GM12878 (cell line): Measurements from ENCODE around the gene ZSCAN9. TPM values are rescaled to one million over a fixed set of nuclear protein-coding genes. Genes with fewer than 3 reads are reported as not detected.

ENCODE experiments used
- ATAC-seq: fragments of 200-7000 bp; cut with Tn5 transposase; 3 replicates; pipeline ENCODE4 v1.9.1; 2020; ENCODE audit warnings: mild to moderate bottlenecking, moderate library complexity
- BruUV-seq: library from RNA; stranded (reverse); fragments of 400-500 nt; replicated peaks from 2 replicates; lab custom pipeline; 2021; lab: Mats Ljungman, UMichigan
- CTCF ChIA-PET: fragments of 300-600 bp; sonication (Branson Sonifier 250); formaldehyde crosslinking; extraction: SDS; loops from one replicate; lab custom pipeline; 2021; ENCODE audit warnings: inconsistent platforms; lab: Yijun Ruan, JAX
- POLR2A ChIA-PET: fragments of 350-600 bp; formaldehyde crosslinking; extraction: SDS; loops from one replicate; lab custom pipeline; 2021; ENCODE audit warnings: inconsistent platforms; lab: Charles Lee
- RAD21 ChIA-PET: fragments of 300-600 bp; sonication (Branson Sonifier 250); formaldehyde crosslinking; loops from one replicate; lab custom pipeline; 2023; ENCODE audit warnings: antibody characterized with exemption; ENCODE audit not compliant: unreplicated experiment; lab: Charles Lee
- SMC1A ChIA-PET: fragments of 300-600 bp; sonication (Branson Sonifier 250); formaldehyde crosslinking; loops from one replicate; lab custom pipeline; 2023; ENCODE audit not compliant: unreplicated experiment, uncharacterized antibody; lab: Charles Lee
- DNase-seq: peaks from one replicate; pipeline ENCODE4 v3.0.0-alpha.2; 2011; ENCODE audit warnings: low read depth, low spot score
- FAIRE-seq: peaks from 3 replicates; lab custom pipeline; 2011; peaks lifted over from hg19 to GRCh38; lab: Jason Lieb, UNC
- H2AFZ ChIP-seq: 2 replicates; pipeline ENCODE4 v1.6.0; 2011; ENCODE audit warnings: low read depth, low read length, control low read depth; ENCODE audit not compliant: control insufficient read depth
- H3K27ac ChIP-seq: 2 replicates; pipeline ENCODE4 v1.5.1; 2011; ENCODE audit warnings: control low read depth; ENCODE audit not compliant: control insufficient read depth, insufficient read depth
- H3K27me3 ChIP-seq, 2 experiments: replicated peaks in 1 of 2; 2 replicates each; pipeline versions ENCODE4 v1.6.0 to v1.6.1; 2011; ENCODE audit warnings: low read length in 1 of 2; ENCODE audit not compliant: control insufficient read depth in 2 of 2, insufficient read depth in 2 of 2
- H3K36me3 ChIP-seq, 2 experiments: 2 replicates each; pipeline ENCODE4 v1.5.1; 2011; ENCODE audit warnings: low read length in 1 of 2; ENCODE audit not compliant: control insufficient read depth in 2 of 2, insufficient read depth in 2 of 2
- H3K4me1 ChIP-seq: 2 replicates; pipeline ENCODE4 v1.6.1; 2011; ENCODE audit warnings: mild to moderate bottlenecking, low read length, moderate library complexity, mixed read lengths; ENCODE audit not compliant: control insufficient read depth, insufficient read depth
- H3K4me2 ChIP-seq: 2 replicates; pipeline ENCODE4 v1.6.0; 2011; ENCODE audit warnings: control low read depth; ENCODE audit not compliant: control insufficient read depth, insufficient read depth
- H3K4me3 ChIP-seq: fragments of 200-600 bp; sonication (generic); 2 replicates; pipeline ENCODE4 v1.5.1; 2016
- H3K79me2 ChIP-seq: 2 replicates; pipeline ENCODE4 v1.6.0; 2011; ENCODE audit warnings: low read length; ENCODE audit not compliant: control insufficient read depth, insufficient read depth
- H3K9ac ChIP-seq: 2 replicates; pipeline ENCODE4 v1.8.0; 2011; ENCODE audit warnings: low read length, control low read depth, mixed read lengths; ENCODE audit not compliant: control insufficient read depth, insufficient read depth
- H3K9me3 ChIP-seq: replicated peaks from 3 replicates; pipeline ENCODE4 v1.5.1; 2011; ENCODE audit warnings: mild to moderate bottlenecking, low read length; ENCODE audit not compliant: control insufficient read depth, insufficient read depth
- H4K20me1 ChIP-seq: 2 replicates; pipeline ENCODE4 v1.6.0; 2011; ENCODE audit not compliant: control insufficient read depth, insufficient read depth
- IKZF2 ChIP-seq, 2 experiments: fragments of 450-650 bp; IDR thresholded peaks; 2 replicates each; pipeline ENCODE4 v1.6.1; 2017; ENCODE audit warnings: mild to moderate bottlenecking in 2 of 2, moderate library complexity in 2 of 2
- MLLT1 ChIP-seq: fragments of 450-650 bp; IDR thresholded peaks from 2 replicates; pipeline ENCODE4 v1.6.1; 2016; ENCODE audit warnings: mild to moderate bottlenecking
- MTA2 ChIP-seq: fragments of 450-650 bp; IDR thresholded peaks from 2 replicates; pipeline ENCODE4 v1.6.1; 2016; ENCODE audit warnings: low read depth, mild to moderate bottlenecking, moderate library complexity
- NFYA ChIP-seq: IDR thresholded peaks from 2 replicates; pipeline ENCODE4 v1.6.1; 2011; ENCODE audit warnings: low read depth, mild to moderate bottlenecking, low read length, improper control_type of control experiment, borderline replicate concordance
- NFYB ChIP-seq: IDR thresholded peaks from 2 replicates; pipeline ENCODE4 v1.6.1; 2011; ENCODE audit warnings: low read depth, mild to moderate bottlenecking, low read length, improper control_type of control experiment, moderate library complexity; ENCODE audit not compliant: insufficient read depth
- NR2C2 ChIP-seq: IDR thresholded peaks from 2 replicates; pipeline ENCODE4 v1.6.1; 2011; ENCODE audit warnings: borderline replicate concordance, low read depth; ENCODE audit not compliant: control insufficient read depth, insufficient read length
- RELA ChIP-seq: fragments of 450-650 bp; IDR thresholded peaks from 2 replicates; pipeline ENCODE4 v1.8.0; 2014; ENCODE audit warnings: borderline replicate concordance; ENCODE audit not compliant: partially characterized antibody
- TCF3 ChIP-seq: IDR thresholded peaks from 2 replicates; pipeline ENCODE4 v1.6.1; 2012; ENCODE audit warnings: low read depth, mild to moderate bottlenecking, low read length, borderline replicate concordance; ENCODE audit not compliant: insufficient read depth
- ZBED1 ChIP-seq: IDR thresholded peaks from 2 replicates; pipeline ENCODE4 v1.6.1; 2016; ENCODE audit warnings: borderline replicate concordance
- WGBS: methylation state at CpG from one replicate; pipeline ENCODE4 v1.1.6; 2016; ENCODE audit warnings: low lambda C conversion rate; ENCODE audit not compliant: insufficient replicate concordance, insufficient coverage; ENCODE audit errors: missing lambda C conversion rate; 5-methylcytosine and 5-hydroxymethylcytosine counted together
- in situ Hi-C: fragments of 300-500 bp; cut with MboI; formaldehyde crosslinking; loops from 9 replicates; pipeline ENCODE4 v1.14.3; 2018; ENCODE audit warnings: mixed read lengths
- intact Hi-C: fragments of 100-400 bp; cut with micrococcal nuclease; formaldehyde crosslinking; loops from one replicate; pipeline ENCODE4 v1.14.2; 2022; ENCODE audit not compliant: unreplicated experiment
- polyA plus RNA-seq, 11 experiments: library from polyadenylated mRNA; depleted of rRNA in 4 of 11; unstranded in 6 of 11; stranded (reverse) in 5 of 11; fragments of >200 nt; fragmentation: Nextera tagmentation in 4 of 11; fragmentation: Illumina TruSeq in 1 of 11; extraction: Ambion mirVana in 4 of 11; extraction: Trizol in 1 of 11; gene quantifications; 1 replicate in 1 of 11; 2 replicates in 10 of 11; pipeline versions ENCODE4 v1.2.1 to v1.2.3, GENCODE V29; 2011 to 2016; ENCODE audit warnings: inconsistent platforms in 2 of 11, missing spikeins in 2 of 11, low read depth in 1 of 11
- total RNA-seq, 4 experiments: library from RNA; depleted of rRNA in 3 of 4; stranded (reverse); fragments of >200 nt in 3 of 4; fragmentation: Illumina TruSeq in 1 of 4; extraction: Trizol in 1 of 4; gene quantifications; 2 replicates each; pipeline versions ENCODE4 v1.2.1 to v1.2.3, GENCODE V29; 2013 to 2021
- TF ChIP-seq, protein P1 (sequence below): fragments of 450-650 bp; conservative IDR thresholded peaks from 2 replicates; pipeline ENCODE4 v1.6.1; 2017; ENCODE audit warnings: mild to moderate bottlenecking, moderate library complexity
- TF ChIP-seq, protein P2 (sequence below): IDR thresholded peaks from 2 replicates; pipeline ENCODE4 v1.6.1; 2012; ENCODE audit warnings: improper control_type of control experiment, low read depth, low read length; ENCODE audit not compliant: insufficient replicate concordance
- TF ChIP-seq, protein P3 (sequence below): fragments of 450-650 bp; formaldehyde crosslinking; IDR thresholded peaks from 2 replicates; pipeline ENCODE4 v1.5.0; 2022; ENCODE audit warnings: mild to moderate bottlenecking, missing genetic modification characterization

The ZSCAN9 gene
- total and polyA plus RNA-seq, 10 of the 15 experiments (the other 5 are each of a cell fraction or from before 2014, with no cell fraction given), result 8.1 to 28.7 (median 17.4) TPM

DNA sequence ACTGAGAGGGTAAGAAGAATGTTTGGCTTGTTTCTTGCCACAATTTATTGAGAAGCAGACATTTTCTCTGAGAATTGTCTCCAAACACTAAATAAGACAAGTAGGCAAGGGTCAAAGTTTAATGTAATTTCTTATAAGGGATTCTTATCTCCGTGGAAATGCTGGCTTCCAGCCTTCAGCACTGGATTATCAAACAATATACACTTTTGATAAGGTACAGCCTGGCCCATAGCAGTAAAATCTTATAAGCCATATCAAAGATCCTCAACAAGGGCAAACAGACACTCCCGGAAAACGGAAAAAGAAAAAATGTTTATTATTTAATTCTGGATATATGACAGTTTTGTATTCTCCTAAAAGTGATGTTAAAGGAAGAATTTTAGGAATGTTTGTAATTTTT lies 18.5 kb upstream of the ZSCAN9 start:
- SMC1A ChIA-PET, result no interaction called here
- intact Hi-C loops, result no loop called here
- Histone ChIP-seq H3K79me2 (no peaks in the 10 kb centered on the region), H3K9me3 (peaks cover 4% of the 10 kb centered on the region; the same call in 2 of the 3 replicates), H3K9ac (no peak overlapping the region), H4K20me1 (no peaks in the 10 kb centered on the region), H3K36me3 (no peaks in the 10 kb centered on the region), H3K4me2 (no peak overlapping the region), H3K27me3 (peaks cover 0 to 11% of the 10 kb centered on the region in 2 experiments), H2AFZ (no peak overlapping the region), H3K4me3 (no peak overlapping the region), H3K27ac (no peak overlapping the region), H3K4me1 (peaks cover 6% of the 10 kb centered on the region)
- DNase-seq, result no peak
- no peak for ATAC-seq
- POLR2A ChIA-PET, result no interaction called here
- BruUV-seq, result no TSS peak
- CTCF ChIA-PET, result no interaction called here
- RAD21 ChIA-PET, result interaction anchor here (1.6 kb wide), 1 partner anchor 149 kb away, joined by 6 read pairs; no protein-coding TSS in a partner anchor
- in situ Hi-C loops, result no loop called here
- WGBS, result 76% methylated on average over 3 of the region's 3 CpGs
- FAIRE-seq, result no peak
- TF ChIP-seq, protein P1, sequence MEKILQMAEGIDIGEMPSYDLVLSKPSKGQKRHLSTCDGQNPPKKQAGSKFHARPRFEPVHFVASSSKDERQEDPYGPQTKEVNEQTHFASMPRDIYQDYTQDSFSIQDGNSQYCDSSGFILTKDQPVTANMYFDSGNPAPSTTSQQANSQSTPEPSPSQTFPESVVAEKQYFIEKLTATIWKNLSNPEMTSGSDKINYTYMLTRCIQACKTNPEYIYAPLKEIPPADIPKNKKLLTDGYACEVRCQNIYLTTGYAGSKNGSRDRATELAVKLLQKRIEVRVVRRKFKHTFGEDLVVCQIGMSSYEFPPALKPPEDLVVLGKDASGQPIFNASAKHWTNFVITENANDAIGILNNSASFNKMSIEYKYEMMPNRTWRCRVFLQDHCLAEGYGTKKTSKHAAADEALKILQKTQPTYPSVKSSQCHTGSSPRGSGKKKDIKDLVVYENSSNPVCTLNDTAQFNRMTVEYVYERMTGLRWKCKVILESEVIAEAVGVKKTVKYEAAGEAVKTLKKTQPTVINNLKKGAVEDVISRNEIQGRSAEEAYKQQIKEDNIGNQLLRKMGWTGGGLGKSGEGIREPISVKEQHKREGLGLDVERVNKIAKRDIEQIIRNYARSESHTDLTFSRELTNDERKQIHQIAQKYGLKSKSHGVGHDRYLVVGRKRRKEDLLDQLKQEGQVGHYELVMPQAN, result no peak
- TF ChIP-seq IKZF2 (IDR thresholded peaks at IDR 0.05) (no peak), MTA2 (no peak), MLLT1 (no peak), NR2C2 (no peak), NFYB (no peak), TCF3 (no peak), RELA (no peak), ZBED1 (no peak), NFYA (no peak)
- TF ChIP-seq, protein P2, sequence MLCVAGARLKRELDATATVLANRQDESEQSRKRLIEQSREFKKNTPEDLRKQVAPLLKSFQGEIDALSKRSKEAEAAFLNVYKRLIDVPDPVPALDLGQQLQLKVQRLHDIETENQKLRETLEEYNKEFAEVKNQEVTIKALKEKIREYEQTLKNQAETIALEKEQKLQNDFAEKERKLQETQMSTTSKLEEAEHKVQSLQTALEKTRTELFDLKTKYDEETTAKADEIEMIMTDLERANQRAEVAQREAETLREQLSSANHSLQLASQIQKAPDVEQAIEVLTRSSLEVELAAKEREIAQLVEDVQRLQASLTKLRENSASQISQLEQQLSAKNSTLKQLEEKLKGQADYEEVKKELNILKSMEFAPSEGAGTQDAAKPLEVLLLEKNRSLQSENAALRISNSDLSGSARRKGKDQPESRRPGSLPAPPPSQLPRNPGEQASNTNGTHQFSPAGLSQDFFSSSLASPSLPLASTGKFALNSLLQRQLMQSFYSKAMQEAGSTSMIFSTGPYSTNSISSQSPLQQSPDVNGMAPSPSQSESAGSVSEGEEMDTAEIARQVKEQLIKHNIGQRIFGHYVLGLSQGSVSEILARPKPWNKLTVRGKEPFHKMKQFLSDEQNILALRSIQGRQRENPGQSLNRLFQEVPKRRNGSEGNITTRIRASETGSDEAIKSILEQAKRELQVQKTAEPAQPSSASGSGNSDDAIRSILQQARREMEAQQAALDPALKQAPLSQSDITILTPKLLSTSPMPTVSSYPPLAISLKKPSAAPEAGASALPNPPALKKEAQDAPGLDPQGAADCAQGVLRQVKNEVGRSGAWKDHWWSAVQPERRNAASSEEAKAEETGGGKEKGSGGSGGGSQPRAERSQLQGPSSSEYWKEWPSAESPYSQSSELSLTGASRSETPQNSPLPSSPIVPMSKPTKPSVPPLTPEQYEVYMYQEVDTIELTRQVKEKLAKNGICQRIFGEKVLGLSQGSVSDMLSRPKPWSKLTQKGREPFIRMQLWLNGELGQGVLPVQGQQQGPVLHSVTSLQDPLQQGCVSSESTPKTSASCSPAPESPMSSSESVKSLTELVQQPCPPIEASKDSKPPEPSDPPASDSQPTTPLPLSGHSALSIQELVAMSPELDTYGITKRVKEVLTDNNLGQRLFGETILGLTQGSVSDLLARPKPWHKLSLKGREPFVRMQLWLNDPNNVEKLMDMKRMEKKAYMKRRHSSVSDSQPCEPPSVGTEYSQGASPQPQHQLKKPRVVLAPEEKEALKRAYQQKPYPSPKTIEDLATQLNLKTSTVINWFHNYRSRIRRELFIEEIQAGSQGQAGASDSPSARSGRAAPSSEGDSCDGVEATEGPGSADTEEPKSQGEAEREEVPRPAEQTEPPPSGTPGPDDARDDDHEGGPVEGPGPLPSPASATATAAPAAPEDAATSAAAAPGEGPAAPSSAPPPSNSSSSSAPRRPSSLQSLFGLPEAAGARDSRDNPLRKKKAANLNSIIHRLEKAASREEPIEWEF, result no peak
- TF ChIP-seq, protein P3, sequence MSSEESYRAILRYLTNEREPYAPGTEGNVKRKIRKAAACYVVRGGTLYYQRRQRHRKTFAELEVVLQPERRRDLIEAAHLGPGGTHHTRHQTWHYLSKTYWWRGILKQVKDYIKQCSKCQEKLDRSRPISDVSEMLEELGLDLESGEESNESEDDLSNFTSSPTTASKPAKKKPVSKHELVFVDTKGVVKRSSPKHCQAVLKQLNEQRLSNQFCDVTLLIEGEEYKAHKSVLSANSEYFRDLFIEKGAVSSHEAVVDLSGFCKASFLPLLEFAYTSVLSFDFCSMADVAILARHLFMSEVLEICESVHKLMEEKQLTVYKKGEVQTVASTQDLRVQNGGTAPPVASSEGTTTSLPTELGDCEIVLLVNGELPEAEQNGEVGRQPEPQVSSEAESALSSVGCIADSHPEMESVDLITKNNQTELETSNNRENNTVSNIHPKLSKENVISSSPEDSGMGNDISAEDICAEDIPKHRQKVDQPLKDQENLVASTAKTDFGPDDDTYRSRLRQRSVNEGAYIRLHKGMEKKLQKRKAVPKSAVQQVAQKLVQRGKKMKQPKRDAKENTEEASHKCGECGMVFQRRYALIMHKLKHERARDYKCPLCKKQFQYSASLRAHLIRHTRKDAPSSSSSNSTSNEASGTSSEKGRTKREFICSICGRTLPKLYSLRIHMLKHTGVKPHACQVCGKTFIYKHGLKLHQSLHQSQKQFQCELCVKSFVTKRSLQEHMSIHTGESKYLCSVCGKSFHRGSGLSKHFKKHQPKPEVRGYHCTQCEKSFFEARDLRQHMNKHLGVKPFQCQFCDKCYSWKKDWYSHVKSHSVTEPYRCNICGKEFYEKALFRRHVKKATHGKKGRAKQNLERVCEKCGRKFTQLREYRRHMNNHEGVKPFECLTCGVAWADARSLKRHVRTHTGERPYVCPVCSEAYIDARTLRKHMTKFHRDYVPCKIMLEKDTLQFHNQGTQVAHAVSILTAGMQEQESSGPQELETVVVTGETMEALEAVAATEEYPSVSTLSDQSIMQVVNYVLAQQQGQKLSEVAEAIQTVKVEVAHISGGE (CRISPR knock-in tag), result no peak
